Stomach (tissue), 4 donors: ENCODE measurements around the gene FAM168A.

Experiments used
- POLR2AphosphoS5 ChIP-seq, 3 donors: sonication (generic); formaldehyde crosslinking; IDR thresholded peaks; one replicate each; pipeline ENCODE4 v1.6.1; 2016; ENCODE audit warnings: antibody characterized with exemption in 3 of 3
- TF ChIP-seq, protein P1 (sequence below), 7 experiments: fragments of 450-650 bp in 4 of 7; fragments of 200-600 bp in 3 of 7; sonication (generic) in 3 of 7; IDR thresholded peaks; one replicate each; pipeline ENCODE4 v1.5.1; 2016 to 2019; ENCODE audit warnings: antibody characterized with exemption in 7 of 7, control low read depth in 2 of 7, mild to moderate bottlenecking in 1 of 7

- TF ChIP-seq, protein P1, sequence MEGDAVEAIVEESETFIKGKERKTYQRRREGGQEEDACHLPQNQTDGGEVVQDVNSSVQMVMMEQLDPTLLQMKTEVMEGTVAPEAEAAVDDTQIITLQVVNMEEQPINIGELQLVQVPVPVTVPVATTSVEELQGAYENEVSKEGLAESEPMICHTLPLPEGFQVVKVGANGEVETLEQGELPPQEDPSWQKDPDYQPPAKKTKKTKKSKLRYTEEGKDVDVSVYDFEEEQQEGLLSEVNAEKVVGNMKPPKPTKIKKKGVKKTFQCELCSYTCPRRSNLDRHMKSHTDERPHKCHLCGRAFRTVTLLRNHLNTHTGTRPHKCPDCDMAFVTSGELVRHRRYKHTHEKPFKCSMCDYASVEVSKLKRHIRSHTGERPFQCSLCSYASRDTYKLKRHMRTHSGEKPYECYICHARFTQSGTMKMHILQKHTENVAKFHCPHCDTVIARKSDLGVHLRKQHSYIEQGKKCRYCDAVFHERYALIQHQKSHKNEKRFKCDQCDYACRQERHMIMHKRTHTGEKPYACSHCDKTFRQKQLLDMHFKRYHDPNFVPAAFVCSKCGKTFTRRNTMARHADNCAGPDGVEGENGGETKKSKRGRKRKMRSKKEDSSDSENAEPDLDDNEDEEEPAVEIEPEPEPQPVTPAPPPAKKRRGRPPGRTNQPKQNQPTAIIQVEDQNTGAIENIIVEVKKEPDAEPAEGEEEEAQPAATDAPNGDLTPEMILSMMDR (IDR thresholded peaks at IDR 0.05): no peak
- TF ChIP-seq POLR2AphosphoS5 (IDR thresholded peaks at IDR 0.05): no peak
Measured at GRCh38 chr11:73480677-73481076, 117.2 kb downstream of the FAM168A start.
